ENCODE measurements around the gene KRTAP13-1.

- TF ChIP-seq FOS (IDR thresholded peaks at IDR 0.05; ENCODE audit: borderline replicate concordance, insufficient read depth, low read length) (no peak), CTCF (IDR thresholded peaks at IDR 0.05; ENCODE audit: extremely low read depth in 1 of 2, insufficient read depth in 1 of 2, low read depth in 1 of 2, low read length in 2 of 2) (no peak), EZH2 (IDR thresholded peaks at IDR 0.05; ENCODE audit: borderline replicate concordance, low read depth, low read length, severe bottlenecking) (no peak), POLR2A (IDR thresholded peaks at IDR 0.05; ENCODE audit: low read depth, low read length) (no peak), MAX (IDR thresholded peaks at IDR 0.05; ENCODE audit: insufficient read depth, insufficient read length) (no peak), POLR2AphosphoS5 (IDR thresholded peaks at IDR 0.05; ENCODE audit: insufficient read depth, low read depth, low read length) (no peak), JUN (IDR thresholded peaks at IDR 0.05; ENCODE audit: borderline replicate concordance, insufficient read depth, insufficient read length, low read depth) (no peak)
Measured at GRCh38 chr21:30437010-30437565, 41.3 kb downstream of the KRTAP13-1 start.

Data from endothelial cell of umbilical vein (primary cell).